Parathyroid adenoma (tissue), 2 donors: ENCODE measurements around the gene TNFRSF25.

Experiments used
- H2AFZ ChIP-seq: fragments of 300-600 bp; sonication (generic); one replicate; pipeline ENCODE4 v1.7.0; 2017; ENCODE audit warnings: antibody characterized with exemption, mild to moderate bottlenecking
- H3K27ac ChIP-seq: fragments of 300-600 bp; sonication (generic); one replicate; pipeline ENCODE4 v1.7.0; 2017
- H3K27me3 ChIP-seq: fragments of 300-600 bp; sonication (generic); one replicate; pipeline ENCODE4 v1.7.0; 2017; ENCODE audit warnings: low read length; ENCODE audit not compliant: control insufficient read depth, insufficient read depth
- H3K36me3 ChIP-seq: fragments of 300-600 bp; sonication (generic); one replicate; pipeline ENCODE4 v1.7.0; 2017; ENCODE audit warnings: low read length; ENCODE audit not compliant: control insufficient read depth, insufficient read depth
- H3K4me1 ChIP-seq: fragments of 300-600 bp; sonication (generic); one replicate; pipeline ENCODE4 v1.7.0; 2017; ENCODE audit warnings: control low read depth
- H3K4me2 ChIP-seq: fragments of 300-600 bp; sonication (generic); one replicate; pipeline ENCODE4 v1.7.0; 2017; ENCODE audit warnings: low read length
- H3K4me3 ChIP-seq: fragments of 300-600 bp; sonication (generic); one replicate; pipeline ENCODE4 v1.7.0; 2017; ENCODE audit warnings: low read depth, low read length
- H3K79me2 ChIP-seq: fragments of 300-600 bp; sonication (generic); one replicate; pipeline ENCODE4 v1.7.0; 2017; ENCODE audit warnings: control low read depth
- H3K9ac ChIP-seq: fragments of 300-600 bp; sonication (generic); one replicate; pipeline ENCODE4 v1.7.0; 2017; ENCODE audit warnings: mild to moderate bottlenecking
- H3K9me3 ChIP-seq: fragments of 300-600 bp; sonication (generic); one replicate; pipeline ENCODE4 v1.7.0; 2017; ENCODE audit warnings: low read length; ENCODE audit not compliant: control insufficient read depth
- CTCF ChIP-seq: fragments of 300-600 bp; sonication (generic); IDR thresholded peaks from one replicate; pipeline ENCODE4 v1.7.0; 2017; ENCODE audit warnings: antibody characterized with exemption, mild to moderate bottlenecking
- donor health status: primary hyperparathyroidism.

Gene TNFRSF25

GRCh38 chr1:6443339-6444115 is 22.4 kb downstream of the TNFRSF25 start:
- no peak for TF ChIP-seq CTCF
- Histone ChIP-seq H3K4me1 (peaks cover 3% of the 10 kb centered on the region), H3K9me3 (no peaks in the 10 kb centered on the region), H3K4me3 (no peak overlapping the region), H2AFZ (no peak overlapping the region), H3K27me3 (no peaks in the 10 kb centered on the region), H3K27ac (no peak overlapping the region), H3K36me3 (no peaks in the 10 kb centered on the region), H3K4me2 (no peak overlapping the region), H3K9ac (no peak overlapping the region), H3K79me2 (no peaks in the 10 kb centered on the region)

DNA sequence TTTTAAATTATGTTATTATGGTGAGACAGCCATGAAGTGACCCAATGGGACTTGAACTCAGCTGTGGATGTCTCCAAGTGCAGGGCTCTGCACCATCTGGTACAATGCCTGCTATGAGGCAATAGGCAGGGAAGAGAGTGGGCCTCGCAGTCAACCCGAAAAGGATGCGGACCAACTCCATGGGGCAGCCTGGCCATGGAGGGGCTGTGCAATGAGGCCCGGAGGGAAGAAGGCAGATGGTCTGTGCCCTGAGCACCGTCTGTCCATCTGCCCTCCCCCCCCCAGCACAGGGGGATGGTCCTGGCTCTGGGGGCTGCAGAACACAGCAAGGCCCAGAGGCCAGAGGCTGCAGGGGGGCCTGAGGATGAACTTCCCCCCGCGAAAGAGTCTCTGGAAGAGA is 24.4 kb downstream of the TNFRSF25 start:
- Histone ChIP-seq H3K79me2 (no peaks in the 10 kb centered on the region), H3K9me3 (no peaks in the 10 kb centered on the region), H3K27ac (no peak overlapping the region), H3K36me3 (no peaks in the 10 kb centered on the region), H2AFZ (no peak overlapping the region), H3K27me3 (no peaks in the 10 kb centered on the region), H3K4me3 (no peak overlapping the region), H3K9ac (no peak overlapping the region), H3K4me2 (no peak overlapping the region), H3K4me1 (peaks cover 13% of the 10 kb centered on the region)
- TF ChIP-seq CTCF = no peak

- no peak overlapping the region for H2AFZ ChIP-seq
- peak overlapping the region; percentile 4 for H3K4me2 ChIP-seq
- H3K27ac ChIP-seq = peak overlapping the region; percentile 90
- no peak overlapping the region for H3K9ac ChIP-seq
- H3K4me1 ChIP-seq = peaks cover 13% of the 10 kb centered on the region
- no peak overlapping the region for H3K4me3 ChIP-seq
- H3K79me2 ChIP-seq = no peaks in the 10 kb centered on the region
- no peaks in the 10 kb centered on the region for H3K36me3 ChIP-seq
- no peaks in the 10 kb centered on the region for H3K9me3 ChIP-seq
- TF ChIP-seq CTCF = peak; percentile 12
- H3K27me3 ChIP-seq = no peaks in the 10 kb centered on the region
Measured at GRCh38 chr1:6440198-6441126, 25.5 kb downstream of the TNFRSF25 start.

DNA sequence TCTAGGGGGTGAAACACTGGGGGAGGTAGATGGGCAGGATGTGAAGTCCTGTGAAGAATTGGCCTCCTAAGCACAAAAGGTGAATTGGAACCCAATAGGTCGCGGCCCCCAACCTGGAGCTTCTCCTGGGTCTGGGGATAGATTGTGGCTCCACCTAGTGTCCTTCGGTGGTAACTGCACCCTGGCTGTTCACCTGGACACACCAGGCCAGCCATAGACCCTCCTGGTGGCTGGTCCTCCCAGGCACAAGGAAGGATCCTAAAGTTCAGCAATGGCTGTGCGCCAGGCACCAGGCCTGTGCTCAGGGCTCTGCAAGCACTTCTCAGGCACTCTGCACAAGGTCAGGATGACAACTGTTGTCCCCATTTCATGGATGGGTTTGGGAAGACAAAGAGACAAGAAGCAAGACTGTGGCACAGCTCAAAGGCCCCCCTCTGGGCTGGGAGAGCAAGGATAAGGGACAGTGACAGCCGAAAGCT is 27.9 kb downstream of the TNFRSF25 start:
- no peak overlapping the region for H3K4me3 ChIP-seq
- peak overlapping the region; percentile 31 for H3K4me2 ChIP-seq
- H3K36me3 ChIP-seq = no peaks in the 10 kb centered on the region
- H3K79me2 ChIP-seq = no peaks in the 10 kb centered on the region
- no peaks in the 10 kb centered on the region for H3K27me3 ChIP-seq
- TF ChIP-seq CTCF = peak; percentile 87
- no peak overlapping the region for H3K9ac ChIP-seq
- H2AFZ ChIP-seq = no peak overlapping the region
- H3K27ac ChIP-seq = peak overlapping the region; percentile 90
- H3K9me3 ChIP-seq = no peaks in the 10 kb centered on the region
- H3K4me1 ChIP-seq = peaks cover 13% of the 10 kb centered on the region
